HG02870 (cell line): ENCODE results near the gene C5orf15.
"Not testable (repeated sequence)": the region's sequence is repeated elsewhere in the genome, so short reads cannot be mapped to it uniquely, and the experiment has no call there.

ENCODE experiments used
- ATAC-seq: cut with Tn5 transposase; IDR thresholded peaks from one replicate; pipeline ENCODE4 v1.9.1; 2021; ENCODE audit warnings: mild to moderate bottlenecking, moderate library complexity; ENCODE audit not compliant: unreplicated experiment

The C5orf15 gene

GRCh38 chr5:133963493-133964128 is 4.8 kb downstream of the C5orf15 start:
- no peak for ATAC-seq

- no peak for ATAC-seq
These were observed 5.5 kb downstream of the C5orf15 start for GRCh38 chr5:133962801-133963476.

GRCh38 chr5:133962131-133962530 is 6.3 kb downstream of the C5orf15 start:
- ATAC-seq = no peak

GRCh38 chr5:133959643-133960042 is 8.8 kb downstream of the C5orf15 start:
- ATAC-seq = no peak

- ATAC-seq = peak; percentile 74
These were observed 10.8 kb downstream of the C5orf15 start for GRCh38 chr5:133957591-133957990.

GRCh38 chr5:133957080-133957479 is 11.3 kb downstream of the C5orf15 start:
- ATAC-seq = no peak

- ATAC-seq = not testable (repeated sequence)
These were observed 12.2 kb downstream of the C5orf15 start for GRCh38 chr5:133956196-133956595.

GRCh38 chr5:133953568-133954145 is 14.8 kb downstream of the C5orf15 start:
- no peak for ATAC-seq

GRCh38 chr5:133952729-133953567 is 15.5 kb downstream of the C5orf15 start:
- no peak for ATAC-seq

- no peak for ATAC-seq
These were observed 17.4 kb downstream of the C5orf15 start for GRCh38 chr5:133950821-133951612.

- no peak for ATAC-seq
These were observed 19.7 kb downstream of the C5orf15 start for GRCh38 chr5:133948721-133949120.

- ATAC-seq = no peak
These were observed 21.0 kb downstream of the C5orf15 start for GRCh38 chr5:133947431-133947841.

GRCh38 chr5:133945568-133945967 is 22.9 kb downstream of the C5orf15 start:
- no peak for ATAC-seq

- no peak for ATAC-seq
These were observed 23.9 kb downstream of the C5orf15 start for GRCh38 chr5:133944263-133945185.

- ATAC-seq = no peak
These were observed 25.0 kb downstream of the C5orf15 start for GRCh38 chr5:133943475-133943817.

GRCh38 chr5:133942614-133943474 is 25.6 kb downstream of the C5orf15 start:
- no peak for ATAC-seq

GRCh38 chr5:133941456-133942196 is 26.8 kb downstream of the C5orf15 start:
- ATAC-seq = no peak

GRCh38 chr5:133939668-133940067 is 28.8 kb downstream of the C5orf15 start:
- ATAC-seq = no peak
